Mucosa of stomach (tissue), 1 donor: ENCODE measurements around the gene LRRC8B.

Experiments used
- H3K27me3 ChIP-seq: one replicate; pipeline ENCODE4 v1.7.0; 2013; ENCODE audit warnings: mild to moderate bottlenecking, low read length; ENCODE audit not compliant: control insufficient read depth, insufficient read depth
- H3K36me3 ChIP-seq: one replicate; pipeline ENCODE4 v1.7.0; 2013; ENCODE audit warnings: low read length; ENCODE audit not compliant: control insufficient read depth, insufficient read depth
- H3K4me1 ChIP-seq: one replicate; pipeline ENCODE4 v1.7.0; 2013; ENCODE audit warnings: mild to moderate bottlenecking, low read length; ENCODE audit not compliant: control insufficient read depth, insufficient read depth
- H3K4me3 ChIP-seq: one replicate; pipeline ENCODE4 v1.7.0; 2013; ENCODE audit warnings: low read length
- H3K9ac ChIP-seq: one replicate; pipeline ENCODE4 v1.7.0; 2013; ENCODE audit warnings: mild to moderate bottlenecking, low read length, moderate library complexity
- H3K9me3 ChIP-seq: one replicate; pipeline ENCODE4 v1.7.0; 2013; ENCODE audit warnings: mild to moderate bottlenecking, low read length, moderate library complexity; ENCODE audit not compliant: control insufficient read depth
- donor health status: Pancreatic carcinoma.

Gene LRRC8B

GRCh38 chr1:89524369-89525168 is at the start of gene LRRC8B:
Gene LRRC8B, plus strand, starts transcription at chr1:89524829. Its CDS starts 57,822 bp downstream, at chr1:89582651.
- H3K9me3 ChIP-seq: no peaks in the 10 kb centered on the region
- peaks cover 10% of the 10 kb centered on the region for H3K4me1 ChIP-seq
- no peaks in the 10 kb centered on the region for H3K27me3 ChIP-seq
- H3K4me3 ChIP-seq: peak within 1 kb of the TSS; percentile 77
- no peaks in the 10 kb centered on the region for H3K36me3 ChIP-seq
- H3K9ac ChIP-seq: peak within 1 kb of the TSS; percentile 88

- Histone ChIP-seq H3K27me3 (no peaks in the 10 kb centered on the region), H3K36me3 (no peaks in the 10 kb centered on the region), H3K4me1 (no peaks in the 10 kb centered on the region), H3K9me3 (no peaks in the 10 kb centered on the region), H3K9ac (no peak overlapping the region), H3K4me3 (no peak overlapping the region)
These were observed 49.4 kb upstream of the LRRC8B start for GRCh38 chr1:89475269-89475668.

GRCh38 chr1:89476072-89476471 is 48.6 kb upstream of the LRRC8B start:
- no peaks in the 10 kb centered on the region for H3K36me3 ChIP-seq
- H3K27me3 ChIP-seq: no peaks in the 10 kb centered on the region
- no peak overlapping the region for H3K9ac ChIP-seq

GRCh38 chr1:89483010-89483756 is 41.4 kb upstream of the LRRC8B start:
- Histone ChIP-seq H3K36me3 (no peaks in the 10 kb centered on the region), H3K4me3 (no peak overlapping the region), H3K27me3 (no peaks in the 10 kb centered on the region), H3K9ac (no peak overlapping the region), H3K4me1 (no peaks in the 10 kb centered on the region), H3K9me3 (no peaks in the 10 kb centered on the region)

More at GRCh38 chr1:89476072-89476471, 48.6 kb upstream of the LRRC8B start:
- no peaks in the 10 kb centered on the region for H3K4me1 ChIP-seq
- no peaks in the 10 kb centered on the region for H3K9me3 ChIP-seq
- H3K4me3 ChIP-seq: no peak overlapping the region

- no peaks in the 10 kb centered on the region for H3K36me3 ChIP-seq
- no peak overlapping the region for H3K9ac ChIP-seq
- no peaks in the 10 kb centered on the region for H3K9me3 ChIP-seq
- no peaks in the 10 kb centered on the region for H3K4me1 ChIP-seq
- H3K4me3 ChIP-seq: no peak overlapping the region
- no peaks in the 10 kb centered on the region for H3K27me3 ChIP-seq
These were observed 40.9 kb upstream of the LRRC8B start for GRCh38 chr1:89483757-89484077.

GRCh38 chr1:89484092-89485038 is 40.3 kb upstream of the LRRC8B start:
- Histone ChIP-seq H3K27me3 (no peaks in the 10 kb centered on the region), H3K4me3 (no peak overlapping the region), H3K36me3 (no peaks in the 10 kb centered on the region), H3K9me3 (no peaks in the 10 kb centered on the region), H3K9ac (no peak overlapping the region), H3K4me1 (no peaks in the 10 kb centered on the region)

GRCh38 chr1:89487972-89488371 is 36.7 kb upstream of the LRRC8B start:
- Histone ChIP-seq H3K9ac (no peak overlapping the region), H3K4me1 (no peaks in the 10 kb centered on the region), H3K36me3 (no peaks in the 10 kb centered on the region), H3K9me3 (no peaks in the 10 kb centered on the region), H3K27me3 (no peaks in the 10 kb centered on the region), H3K4me3 (no peak overlapping the region)

GRCh38 chr1:89489047-89489729 is 35.4 kb upstream of the LRRC8B start:
- Histone ChIP-seq H3K4me1 (no peaks in the 10 kb centered on the region), H3K4me3 (no peak overlapping the region), H3K9ac (no peak overlapping the region), H3K36me3 (no peaks in the 10 kb centered on the region), H3K27me3 (no peaks in the 10 kb centered on the region), H3K9me3 (no peaks in the 10 kb centered on the region)

- no peaks in the 10 kb centered on the region for H3K9me3 ChIP-seq
These were observed 34.2 kb upstream of the LRRC8B start for GRCh38 chr1:89490389-89490788.

GRCh38 chr1:89499320-89499719 is 25.3 kb upstream of the LRRC8B start:
- H3K9ac ChIP-seq: no peak overlapping the region

More at GRCh38 chr1:89490389-89490788, 34.2 kb upstream of the LRRC8B start:
- Histone ChIP-seq H3K4me1 (no peaks in the 10 kb centered on the region), H3K27me3 (no peaks in the 10 kb centered on the region), H3K4me3 (no peak overlapping the region), H3K9ac (no peak overlapping the region), H3K36me3 (no peaks in the 10 kb centered on the region)

GRCh38 chr1:89502042-89502441 is 22.6 kb upstream of the LRRC8B start:
- H3K36me3 ChIP-seq: no peaks in the 10 kb centered on the region

More at GRCh38 chr1:89499320-89499719, 25.3 kb upstream of the LRRC8B start:
- H3K27me3 ChIP-seq: no peaks in the 10 kb centered on the region
- H3K4me3 ChIP-seq: no peak overlapping the region
- H3K4me1 ChIP-seq: no peaks in the 10 kb centered on the region
- no peaks in the 10 kb centered on the region for H3K36me3 ChIP-seq
- no peaks in the 10 kb centered on the region for H3K9me3 ChIP-seq

More at GRCh38 chr1:89502042-89502441, 22.6 kb upstream of the LRRC8B start:
- H3K4me1 ChIP-seq: no peaks in the 10 kb centered on the region
- no peak overlapping the region for H3K9ac ChIP-seq
- no peak overlapping the region for H3K4me3 ChIP-seq
- no peaks in the 10 kb centered on the region for H3K27me3 ChIP-seq
- no peaks in the 10 kb centered on the region for H3K9me3 ChIP-seq
